MM.1S (cell line): Measurements from ENCODE around the gene VASH2.

Source experiments
- CTCF ChIP-seq: fragments of 300-600 bp; sonication (generic); IDR thresholded peaks from 2 replicates; pipeline ENCODE4 v1.5.1; 2016; ENCODE audit warnings: antibody characterized with exemption, low read length, mixed read lengths
- EZH2 ChIP-seq: fragments of 300-600 bp; sonication (generic); optimal IDR thresholded peaks from 2 replicates; pipeline ENCODE3; 2017; ENCODE audit warnings: low read depth, mild to moderate bottlenecking, antibody characterized with exemption, low read length, mixed read lengths

DNA sequence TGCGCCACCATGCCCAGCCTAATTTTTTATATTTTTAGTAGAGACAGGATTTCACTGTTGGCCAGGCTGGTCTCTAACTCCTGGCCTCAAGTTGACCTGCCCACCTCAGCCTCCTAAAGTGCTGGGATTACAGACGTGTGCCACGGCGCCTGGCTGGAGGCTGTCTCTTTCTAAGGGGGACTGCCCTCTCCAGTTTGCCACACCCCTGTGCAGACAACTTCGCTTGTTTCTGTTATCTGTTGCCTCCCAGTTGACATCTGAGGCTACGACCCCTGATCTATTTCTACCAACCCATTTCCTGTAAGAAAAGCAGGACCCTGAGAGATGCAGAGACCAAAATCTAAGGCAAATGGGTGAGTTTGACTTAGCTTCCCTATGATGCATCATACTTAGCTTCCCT, 24.0 kb upstream of the VASH2 start:
- TF ChIP-seq CTCF: no peak
- no peak for TF ChIP-seq EZH2
